HepG2 (cell line): ENCODE results near the gene MYL9. TPM values are rescaled to one million over a fixed set of nuclear protein-coding genes. Genes with fewer than 3 reads are reported as not detected.

Source experiments
- AHDC1 ChIP-seq: sonication (generic); formaldehyde crosslinking; IDR thresholded peaks from 2 replicates; pipeline ENCODE4 v1.5.1; 2020; ENCODE audit warnings: mild to moderate bottlenecking, missing genetic modification reagents, borderline replicate concordance
- ATF6 ChIP-seq: sonication (generic); formaldehyde crosslinking; conservative IDR thresholded peaks from 2 replicates; pipeline ENCODE4 v1.4.0; 2020; ENCODE audit warnings: missing genetic modification reagents
- BCL3 ChIP-seq: sonication (generic); formaldehyde crosslinking; IDR thresholded peaks from 2 replicates; pipeline ENCODE4 v1.5.1; 2020; ENCODE audit warnings: mild to moderate bottlenecking, missing genetic modification reagents, moderate library complexity
- EEA1 ChIP-seq: sonication (generic); formaldehyde crosslinking; IDR thresholded peaks from 2 replicates; pipeline ENCODE4 v1.5.1; 2020; ENCODE audit warnings: mild to moderate bottlenecking, missing genetic modification reagents, borderline replicate concordance
- EP300 ChIP-seq, 3 experiments: sonication (generic) in 1 of 3; formaldehyde crosslinking in 1 of 3; IDR thresholded peaks; 2 replicates each; pipeline versions ENCODE4 v1.5.1 to v1.6.1; 2011 to 2020; ENCODE audit warnings: low read depth in 2 of 3, low read length in 2 of 3, borderline replicate concordance in 1 of 3, improper control_type of control experiment in 1 of 3, mild to moderate bottlenecking in 1 of 3, missing genetic modification reagents in 1 of 3, moderate library complexity in 1 of 3
- FOXP1 ChIP-seq, 2 experiments: fragments of 450-650 bp in 1 of 2; IDR thresholded peaks; 2 replicates each; pipeline ENCODE4 v1.6.1; 2017 to 2018; ENCODE audit warnings: antibody characterized with exemption in 1 of 2
- NFKB2 ChIP-seq: sonication (generic); formaldehyde crosslinking; IDR thresholded peaks from 2 replicates; pipeline ENCODE4 v1.4.0; 2020; ENCODE audit warnings: missing genetic modification reagents, borderline replicate concordance
- PCBP2 ChIP-seq: fragments of 200-400 bp; formaldehyde crosslinking; optimal IDR thresholded peaks from 2 replicates; pipeline ENCODE3; 2018; ENCODE audit warnings: low read length, low read depth; ENCODE audit not compliant: poor library complexity, severe bottlenecking
- RFXAP ChIP-seq: sonication (generic); formaldehyde crosslinking; IDR thresholded peaks from 2 replicates; pipeline ENCODE4 v1.4.0; 2020; ENCODE audit warnings: missing genetic modification reagents, borderline replicate concordance
- SNAPC5 ChIP-seq: sonication (generic); formaldehyde crosslinking; IDR thresholded peaks from 2 replicates; pipeline ENCODE4 v1.8.1; 2023; ENCODE audit warnings: mild to moderate bottlenecking, missing genetic modification reagents, borderline replicate concordance
- ZMYM2 ChIP-seq: sonication (generic); formaldehyde crosslinking; IDR thresholded peaks from 2 replicates; pipeline ENCODE4 v1.8.0; 2022; ENCODE audit warnings: mild to moderate bottlenecking, missing genetic modification reagents
- ZNF18 ChIP-seq: sonication (generic); formaldehyde crosslinking; IDR thresholded peaks from 2 replicates; pipeline ENCODE4 v1.8.0; 2022; ENCODE audit warnings: mild to moderate bottlenecking, missing genetic modification reagents; ENCODE audit not compliant: insufficient replicate concordance
- ZNF557 ChIP-seq: sonication (generic); formaldehyde crosslinking; IDR thresholded peaks from 2 replicates; pipeline ENCODE4 v1.4.0; 2020; ENCODE audit warnings: missing genetic modification reagents
- ZNF569 ChIP-seq: sonication (generic); formaldehyde crosslinking; IDR thresholded peaks from 2 replicates; pipeline ENCODE4 v1.5.0; 2020; ENCODE audit warnings: mild to moderate bottlenecking, missing genetic modification reagents, moderate library complexity, borderline replicate concordance
- polyA plus RNA-seq, 8 experiments: library from polyadenylated mRNA; depleted of rRNA in 3 of 8; stranded (reverse) in 7 of 8; unstranded in 1 of 8; fragments of >200 nt; fragmentation: Illumina TruSeq in 4 of 8; extraction: Trizol in 4 of 8; gene quantifications; 2 replicates each; pipeline versions ENCODE4 v1.2.1 to v1.2.3, GENCODE V29; 2011 to 2016; ENCODE audit warnings: low read depth in 4 of 8, missing spikeins in 1 of 8, mixed read lengths in 1 of 8; ENCODE audit not compliant: insufficient read depth in 1 of 8
- total RNA-seq, 5 experiments: library from RNA; depleted of rRNA; stranded (reverse); fragments of >200 nt; fragmentation: Illumina TruSeq; extraction: Trizol; gene quantifications; 2 replicates each; pipeline ENCODE4 v1.2.3, GENCODE V29; 2016; ENCODE audit warnings: low read depth in 1 of 5

Gene MYL9
- total and polyA plus RNA-seq, 2 of the 13 experiments (the other 11 are each of a cell fraction or from before 2014, with no cell fraction given): 0.87 to 2.2 TPM

- peak; percentile 95; the same call in 1 of the 2 replicates for TF ChIP-seq NFKB2 (CRISPR knock-in tag)
- no peak for TF ChIP-seq SNAPC5 (CRISPR knock-in tag)
- 0 out of 2 replicates have a peak, but pooled peaks have one; percentile 29 for TF ChIP-seq AHDC1 (CRISPR knock-in tag)
- peak; percentile 90; the same call in 1 of the 2 replicates for TF ChIP-seq EEA1
- no peak for TF ChIP-seq RFXAP
- TF ChIP-seq ZNF557: no peak
- no peak for TF ChIP-seq ZNF569
- no peak for TF ChIP-seq PCBP2
- TF ChIP-seq ZMYM2 (CRISPR knock-in tag): no peak; the same call in 1 of the 2 replicates
- no peak for TF ChIP-seq FOXP1 (IDR thresholded peaks at IDR 0.05)
- TF ChIP-seq FOXP1 (CRISPR knock-in tag; IDR thresholded peaks at IDR 0.05): no peak
- TF ChIP-seq ZNF18 (CRISPR knock-in tag): no peak
- no peak for TF ChIP-seq ATF6 (CRISPR knock-in tag)
- no peak for TF ChIP-seq EP300 (IDR thresholded peaks at IDR 0.05; ENCODE audit: low read depth in 2 of 2, low read length in 2 of 2)
- no peak; the same call in 1 of the 2 replicates for TF ChIP-seq EP300 (CRISPR knock-in tag; IDR thresholded peaks at IDR 0.05; ENCODE audit: borderline replicate concordance)
- TF ChIP-seq BCL3 (CRISPR knock-in tag): peak; percentile 83
These were observed 33.2 kb downstream of the MYL9 start (continued) for GRCh38 chr20:36574366-36575135.
